Measurements from ENCODE around the gene UBE2E2. TPM values are rescaled to one million over a fixed set of nuclear protein-coding genes. Genes with fewer than 3 reads are reported as not detected.
"Not testable (repeated sequence)": the region's sequence is repeated elsewhere in the genome, so short reads cannot be mapped to it uniquely, and the experiment has no call there.

UBE2E2 gene
- total RNA-seq, 1 donor from 2014 or later = 46.6 TPM

- peak; percentile 10 for DNase-seq (ENCODE audit: extremely low read depth, low read depth, low spot score)
These were observed 397.2 kb downstream of the UBE2E2 start for GRCh38 chr3:23600167-23600871.

- no peak for DNase-seq (ENCODE audit: extremely low read depth, low read depth, low spot score)
These were observed 398.1 kb downstream of the UBE2E2 start for GRCh38 chr3:23601091-23601822.

GRCh38 chr3:23602971-23603370 lies 399.8 kb downstream of the UBE2E2 start:
- DNase-seq (ENCODE audit: extremely low read depth, low read depth, low spot score) = no peak

- no peak for DNase-seq (ENCODE audit: extremely low read depth, low read depth, low spot score)
These were observed 404.2 kb downstream of the UBE2E2 start for GRCh38 chr3:23607184-23607847.

GRCh38 chr3:23608650-23609049 lies 405.5 kb downstream of the UBE2E2 start:
- no peak for DNase-seq (ENCODE audit: extremely low read depth, low read depth, low spot score)

GRCh38 chr3:23611737-23612295 lies 408.7 kb downstream of the UBE2E2 start:
- DNase-seq (ENCODE audit: extremely low read depth, low read depth, low spot score) = no peak

- DNase-seq (ENCODE audit: extremely low read depth, low read depth, low spot score) = no peak
These were observed 409.3 kb downstream of the UBE2E2 start for GRCh38 chr3:23612296-23612891.

- DNase-seq (ENCODE audit: extremely low read depth, low read depth, low spot score) = no peak
These were observed 411.9 kb downstream of the UBE2E2 start for GRCh38 chr3:23615068-23615467.

- not testable (repeated sequence) for DNase-seq (ENCODE audit: extremely low read depth, low read depth, low spot score)
These were observed 415.3 kb downstream of the UBE2E2 start for GRCh38 chr3:23618475-23618874.

- no peak for DNase-seq (ENCODE audit: extremely low read depth, low read depth, low spot score)
These were observed 416.8 kb downstream of the UBE2E2 start for GRCh38 chr3:23619705-23620637.

GRCh38 chr3:23620638-23621015 lies 417.5 kb downstream of the UBE2E2 start:
- DNase-seq (ENCODE audit: extremely low read depth, low read depth, low spot score) = no peak

GRCh38 chr3:23623844-23624243 lies 420.7 kb downstream of the UBE2E2 start:
- no peak for DNase-seq (ENCODE audit: extremely low read depth, low read depth, low spot score)

- no peak for DNase-seq (ENCODE audit: extremely low read depth, low read depth, low spot score)
These were observed 421.2 kb downstream of the UBE2E2 start for GRCh38 chr3:23624305-23624704.

- no peak for DNase-seq (ENCODE audit: extremely low read depth, low read depth, low spot score)
These were observed 423.3 kb downstream of the UBE2E2 start for GRCh38 chr3:23626442-23626841.

GRCh38 chr3:23629181-23629894 lies 426.2 kb downstream of the UBE2E2 start:
- DNase-seq (ENCODE audit: extremely low read depth, low read depth, low spot score) = peak; percentile 73

- DNase-seq (ENCODE audit: extremely low read depth, low read depth, low spot score) = no peak
These were observed 430.3 kb downstream of the UBE2E2 start for GRCh38 chr3:23633261-23633960.

GRCh38 chr3:23637339-23637738 lies 434.2 kb downstream of the UBE2E2 start:
- DNase-seq (ENCODE audit: extremely low read depth, low read depth, low spot score) = no peak

- DNase-seq (ENCODE audit: extremely low read depth, low read depth, low spot score) = no peak
These were observed 437.5 kb downstream of the UBE2E2 start for GRCh38 chr3:23640471-23641146.
